ENCODE results near the gene SETD1B. TPM values are rescaled to one million over a fixed set of nuclear protein-coding genes. Genes with fewer than 3 reads are reported as not detected.
"Not testable (repeated sequence)": the region's sequence is repeated elsewhere in the genome, so short reads cannot be mapped to it uniquely, and the experiment has no call there.

Gene SETD1B
- polyA plus RNA-seq, 1 experiment = 1.1 TPM

DNA sequence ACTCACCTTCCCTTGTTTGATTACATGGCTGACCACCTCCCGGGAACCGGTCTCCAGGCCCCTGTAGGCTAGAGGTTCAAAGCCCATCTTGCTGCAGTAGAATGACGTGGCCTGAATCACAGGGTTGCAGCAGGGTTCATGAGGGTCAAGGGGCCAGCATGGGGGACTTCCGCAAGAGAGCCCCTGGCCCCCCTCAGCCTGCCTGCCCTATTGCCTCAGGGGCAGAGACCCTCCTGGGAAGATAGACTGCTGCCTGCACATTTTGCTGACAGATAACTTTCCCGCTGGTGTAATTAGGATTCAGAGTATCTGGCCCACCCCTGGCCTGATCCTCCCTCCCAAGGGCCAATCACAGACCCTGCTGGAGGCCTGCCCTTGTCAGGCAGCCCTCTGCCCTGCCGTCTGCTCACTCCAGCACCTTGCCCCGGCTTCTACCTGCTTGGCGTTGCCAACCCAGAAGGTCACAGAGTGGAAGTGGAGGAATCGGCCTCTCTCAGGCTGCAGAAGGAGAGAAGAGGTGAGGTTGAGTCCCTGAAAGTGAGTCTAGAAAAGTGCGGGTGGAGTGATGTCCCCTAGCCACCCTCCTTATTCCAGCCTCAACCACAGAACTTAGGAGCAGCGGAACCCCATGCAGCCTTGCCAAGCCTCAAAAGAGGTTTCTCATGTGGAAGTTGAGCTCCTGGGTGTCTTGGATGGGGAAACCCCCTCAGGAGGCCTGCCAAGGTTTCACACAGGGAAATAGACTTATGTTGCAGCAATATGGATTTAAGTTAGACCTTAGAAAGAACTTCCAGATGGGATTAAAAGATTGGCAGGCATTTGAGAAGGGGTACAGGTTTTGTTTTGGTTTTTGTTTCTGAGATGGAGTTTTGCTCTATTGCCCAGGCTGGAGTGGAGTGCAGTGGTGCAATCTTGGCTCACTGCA, 53.8 kb downstream of the SETD1B start:
- DNase-seq (ENCODE audit: low read depth, low spot score) = no peak
- TF ChIP-seq, protein P1, sequence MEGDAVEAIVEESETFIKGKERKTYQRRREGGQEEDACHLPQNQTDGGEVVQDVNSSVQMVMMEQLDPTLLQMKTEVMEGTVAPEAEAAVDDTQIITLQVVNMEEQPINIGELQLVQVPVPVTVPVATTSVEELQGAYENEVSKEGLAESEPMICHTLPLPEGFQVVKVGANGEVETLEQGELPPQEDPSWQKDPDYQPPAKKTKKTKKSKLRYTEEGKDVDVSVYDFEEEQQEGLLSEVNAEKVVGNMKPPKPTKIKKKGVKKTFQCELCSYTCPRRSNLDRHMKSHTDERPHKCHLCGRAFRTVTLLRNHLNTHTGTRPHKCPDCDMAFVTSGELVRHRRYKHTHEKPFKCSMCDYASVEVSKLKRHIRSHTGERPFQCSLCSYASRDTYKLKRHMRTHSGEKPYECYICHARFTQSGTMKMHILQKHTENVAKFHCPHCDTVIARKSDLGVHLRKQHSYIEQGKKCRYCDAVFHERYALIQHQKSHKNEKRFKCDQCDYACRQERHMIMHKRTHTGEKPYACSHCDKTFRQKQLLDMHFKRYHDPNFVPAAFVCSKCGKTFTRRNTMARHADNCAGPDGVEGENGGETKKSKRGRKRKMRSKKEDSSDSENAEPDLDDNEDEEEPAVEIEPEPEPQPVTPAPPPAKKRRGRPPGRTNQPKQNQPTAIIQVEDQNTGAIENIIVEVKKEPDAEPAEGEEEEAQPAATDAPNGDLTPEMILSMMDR (IDR thresholded peaks at IDR 0.05; ENCODE audit: low read depth, low read length) = no peak
- no peaks in the 10 kb centered on the region for H3K27me3 ChIP-seq (ENCODE audit: control insufficient read depth, insufficient read depth, low read length)
- H3K27ac ChIP-seq (ENCODE audit: low read depth, low read length) = no peak overlapping the region
- CTCF ChIA-PET = no interaction called here
- POLR2A ChIA-PET = interaction anchor here (0.6 kb wide), 1 partner anchor 29 kb away, joined by 4 read pairs; no protein-coding TSS in a partner anchor
- H3K4me3 ChIP-seq (ENCODE audit: low read depth, low read length) = no peak overlapping the region
- H3K9me3 ChIP-seq (ENCODE audit: control insufficient read depth, insufficient read depth, low read length) = no peaks in the 10 kb centered on the region

DNA sequence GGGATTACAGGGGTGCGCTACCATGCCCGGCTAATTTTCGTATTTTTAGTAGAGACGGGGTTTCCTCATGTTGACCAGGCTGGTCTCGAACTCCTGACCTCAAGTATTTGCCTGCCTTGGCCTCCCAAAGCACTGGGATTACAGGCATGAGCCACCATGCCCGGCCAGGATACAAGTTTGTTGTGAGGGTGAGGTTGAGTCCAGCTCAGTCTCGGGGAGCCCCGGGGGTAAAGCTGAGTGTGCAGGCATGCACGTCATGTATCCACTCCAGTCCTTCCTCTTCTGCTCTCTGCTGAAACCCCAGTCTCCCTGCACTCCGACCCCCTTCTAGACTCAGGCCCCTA, 54.5 kb downstream of the SETD1B start:
- H3K27ac ChIP-seq (ENCODE audit: low read depth, low read length) = no peak overlapping the region
- H3K4me3 ChIP-seq (ENCODE audit: low read depth, low read length) = no peak overlapping the region
- POLR2A ChIA-PET = no interaction called here
- no peak for DNase-seq (ENCODE audit: low read depth, low spot score)
- no peaks in the 10 kb centered on the region for H3K9me3 ChIP-seq (ENCODE audit: control insufficient read depth, insufficient read depth, low read length)
- CTCF ChIA-PET = interaction anchor here (0.8 to 1.6 kb wide), 2 partner anchors 31 to 64 kb away, joined by 4 to 7 read pairs; partner anchors contain the start of gene PSMD9
- TF ChIP-seq, protein P1 (IDR thresholded peaks at IDR 0.05; ENCODE audit: low read depth, low read length) = no peak
- H3K27me3 ChIP-seq (ENCODE audit: control insufficient read depth, insufficient read depth, low read length) = no peaks in the 10 kb centered on the region

DNA sequence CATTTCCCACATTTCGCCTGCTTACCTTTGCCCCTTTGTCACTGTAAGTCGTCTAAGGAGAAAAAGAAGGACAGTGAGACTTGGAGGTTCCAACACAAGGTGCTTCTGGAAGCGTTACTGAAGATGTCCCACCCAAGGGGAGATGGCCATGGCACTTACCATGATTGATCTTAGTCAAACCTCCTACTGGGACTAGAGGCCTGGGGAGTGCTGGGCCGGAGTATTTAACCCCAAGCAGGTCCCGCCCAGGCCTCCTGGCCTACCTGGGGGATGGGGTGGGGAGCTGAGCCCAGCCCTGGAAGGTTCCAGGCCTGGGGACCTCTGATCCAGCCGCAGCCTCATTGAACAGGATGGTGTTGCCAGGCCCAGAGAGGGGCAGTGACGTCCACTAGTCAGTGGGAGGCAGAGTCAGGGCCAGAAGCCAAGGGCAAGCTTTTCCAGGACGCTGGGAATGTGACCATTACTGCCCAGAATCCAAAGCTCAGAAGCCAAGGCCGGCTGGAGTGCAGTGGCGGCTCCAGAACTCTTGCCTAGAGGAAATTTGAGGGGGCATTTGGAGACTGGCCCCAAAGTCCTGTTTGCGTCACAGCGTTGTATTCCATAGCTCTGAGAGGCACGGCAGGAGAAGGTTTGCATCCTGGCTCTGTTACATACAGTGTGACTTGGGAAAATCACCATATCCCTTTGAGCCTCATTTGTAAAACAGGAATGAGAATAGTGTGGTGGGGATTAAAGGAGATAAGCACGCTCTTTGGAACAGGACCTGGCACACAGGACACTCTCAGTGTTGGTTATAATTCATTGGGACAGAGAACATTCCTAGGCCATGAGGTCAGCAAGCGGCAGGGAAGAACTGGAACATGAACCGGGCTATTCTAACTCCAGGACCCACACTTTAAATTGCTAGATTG, 55.1 kb downstream of the SETD1B start, which contains the start of gene HPD:
TSS of gene HPD (minus strand) at position 198 of the 911 bp plus-strand sequence. CDS start at position 162, 36 bp downstream.
- Histone ChIP-seq H3K4me3 (ENCODE audit: low read depth, low read length) (no peak within 1 kb of the TSS), H3K9me3 (ENCODE audit: control insufficient read depth, insufficient read depth, low read length) (no peaks in the 10 kb centered on the region), H3K27me3 (ENCODE audit: control insufficient read depth, insufficient read depth, low read length) (no peaks in the 10 kb centered on the region), H3K27ac (ENCODE audit: low read depth, low read length) (peak within 1 kb of the TSS; percentile 25)
- DNase-seq (ENCODE audit: low read depth, low spot score) = peak; percentile 41
- TF ChIP-seq, protein P1 (IDR thresholded peaks at IDR 0.05; ENCODE audit: low read depth, low read length) = no peak
- ChIA-PET CTCF (interaction anchor here (0.6 to 1.6 kb wide), 3 partner anchors 30 to 416 kb away, joined by 3 to 7 read pairs (median 4); partner anchors contain the start of gene PSMD9), POLR2A (interaction anchor here (0.7 to 1.0 kb wide), 2 partner anchors 14 to 30 kb away, joined by 3 to 4 read pairs; partner anchors contain the start of gene PSMD9)

DNA sequence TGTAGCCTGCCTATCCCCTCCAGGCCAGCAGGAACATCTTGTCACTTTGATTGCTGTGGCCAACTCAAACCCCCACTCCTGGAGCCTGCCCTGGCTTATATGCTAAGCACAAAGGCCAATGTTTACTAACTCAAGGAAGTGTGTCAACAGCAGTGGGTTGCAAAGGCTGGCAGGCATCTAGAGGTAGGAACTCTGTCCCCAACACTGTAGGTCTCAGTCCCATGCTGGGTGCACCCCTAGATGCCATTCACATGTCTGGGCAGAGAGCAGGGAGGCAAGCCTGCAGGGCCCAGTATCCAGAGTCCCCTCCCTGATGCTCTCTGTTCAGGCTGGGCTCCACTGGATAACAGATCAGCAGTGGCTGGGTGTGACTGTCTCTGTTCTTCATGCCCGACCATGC, 56.4 kb downstream of the SETD1B start:
- H3K27ac ChIP-seq (ENCODE audit: low read depth, low read length) = no peak overlapping the region
- ChIA-PET CTCF (interaction anchor here (1.0 to 1.3 kb wide), 2 partner anchors 28 to 263 kb away, joined by 3 read pairs; partner anchors contain the start of gene PSMD9), POLR2A (no interaction called here)
- DNase-seq (ENCODE audit: low read depth, low spot score) = no peak
- H3K27me3 ChIP-seq (ENCODE audit: control insufficient read depth, insufficient read depth, low read length) = no peaks in the 10 kb centered on the region
- TF ChIP-seq, protein P1 (IDR thresholded peaks at IDR 0.05; ENCODE audit: low read depth, low read length) = no peak
- H3K9me3 ChIP-seq (ENCODE audit: control insufficient read depth, insufficient read depth, low read length) = no peaks in the 10 kb centered on the region
- no peak overlapping the region for H3K4me3 ChIP-seq (ENCODE audit: low read depth, low read length)

DNA sequence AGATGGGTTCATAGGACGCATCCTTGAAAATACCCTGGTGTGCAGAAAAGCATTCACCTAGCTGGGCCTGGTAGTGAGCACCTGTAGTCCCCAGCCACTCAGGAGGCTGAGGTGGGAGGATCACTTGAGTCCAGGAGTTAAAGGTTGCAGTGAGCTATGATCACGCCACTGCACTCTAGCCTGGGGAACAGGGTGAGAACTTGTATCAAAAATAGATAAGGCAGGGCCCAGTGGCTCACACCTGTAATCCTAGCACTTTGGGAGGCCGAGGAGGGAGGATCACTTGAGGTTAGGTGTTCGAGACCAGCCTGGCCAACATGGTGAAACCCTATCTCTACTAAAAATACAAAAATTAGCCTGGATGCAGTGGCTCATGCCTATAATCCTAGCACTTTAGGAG, 56.9 kb downstream of the SETD1B start:
- CTCF ChIA-PET = interaction anchor here (1.0 to 1.3 kb wide), 2 partner anchors 28 to 263 kb away, joined by 3 read pairs; partner anchors contain the start of gene PSMD9

More for the DNA sequence above, 56.9 kb downstream of the SETD1B start:
- POLR2A ChIA-PET; DNase-seq (ENCODE audit: low read depth, low spot score); H3K9me3 ChIP-seq (ENCODE audit: control insufficient read depth, insufficient read depth, low read length); H3K27me3 ChIP-seq (ENCODE audit: control insufficient read depth, insufficient read depth, low read length); H3K4me3 ChIP-seq (ENCODE audit: low read depth, low read length); H3K27ac ChIP-seq (ENCODE audit: low read depth, low read length): not testable (repeated sequence)
